Posterior cingulate gyrus (tissue), 11 donors: ENCODE data around the gene LIPC.

Source experiments
- DNase-seq, 10 donors: peaks; one replicate each; pipeline versions ENCODE4 v3.0.0 to v3.0.0-alpha.2; 2020 to 2021; ENCODE audit warnings: mixed read lengths in 3 of 10
- intact Hi-C: fragments of 100-400 bp; cut with DNase I; formaldehyde crosslinking; loops from one replicate; pipeline ENCODE4 v1.15.1; 2023

Gene LIPC

GRCh38 chr15:58472221-58472620, 40.4 kb downstream of the LIPC start:
- no peak for DNase-seq
- intact Hi-C loops, result no loop called here

- intact Hi-C loops, result no loop called here
- DNase-seq, result no peak
Measured at GRCh38 chr15:58472821-58473581, 41.2 kb downstream of the LIPC start.

GRCh38 chr15:58473724-58474123, 41.9 kb downstream of the LIPC start:
- intact Hi-C loops, result no loop called here

GRCh38 chr15:58474741-58475323, 43.0 kb downstream of the LIPC start:
- intact Hi-C loops, result no loop called here
- no peak for DNase-seq

More at GRCh38 chr15:58473724-58474123, 41.9 kb downstream of the LIPC start:
- no peak for DNase-seq

- DNase-seq, result no peak
- intact Hi-C loops, result no loop called here
Measured at GRCh38 chr15:58475573-58476524, 44.1 kb downstream of the LIPC start.

GRCh38 chr15:58476525-58477162, 44.9 kb downstream of the LIPC start:
- peak in 1 of 10 donors; percentile 18 for DNase-seq
- intact Hi-C loops, result no loop called here

- peak in 1 of 10 donors; percentile 75 for DNase-seq
- intact Hi-C loops, result no loop called here
Measured at GRCh38 chr15:58477170-58477569, 45.4 kb downstream of the LIPC start.

GRCh38 chr15:58478035-58478434, 46.2 kb downstream of the LIPC start:
- intact Hi-C loops, result no loop called here
- no peak for DNase-seq

GRCh38 chr15:58478579-58478978, 46.8 kb downstream of the LIPC start:
- no peak for DNase-seq
- intact Hi-C loops, result no loop called here

- no peak for DNase-seq
- intact Hi-C loops, result no loop called here
Measured at GRCh38 chr15:58479941-58480340, 48.1 kb downstream of the LIPC start.

- peak in 1 of 10 donors; percentile 11 for DNase-seq
- intact Hi-C loops, result no loop called here
Measured at GRCh38 chr15:58483376-58483775, 51.6 kb downstream of the LIPC start.

- intact Hi-C loops, result no loop called here
- DNase-seq, result peak in 1 of 10 donors; percentile 49
Measured at GRCh38 chr15:58484791-58485600, 53.2 kb downstream of the LIPC start.

GRCh38 chr15:58486062-58486461, 54.3 kb downstream of the LIPC start:
- intact Hi-C loops, result no loop called here
- DNase-seq, result no peak

- no peak for DNase-seq
- intact Hi-C loops, result no loop called here
Measured at GRCh38 chr15:58486564-58486963, 54.8 kb downstream of the LIPC start.

- DNase-seq, result no peak
- intact Hi-C loops, result no loop called here
Measured at GRCh38 chr15:58487041-58487723, 55.4 kb downstream of the LIPC start.

GRCh38 chr15:58487724-58488120, 55.9 kb downstream of the LIPC start:
- intact Hi-C loops, result no loop called here
- no peak for DNase-seq

GRCh38 chr15:58489289-58490085, 57.7 kb downstream of the LIPC start:
- no peak for DNase-seq
- intact Hi-C loops, result no loop called here
